B cell (primary cell): ENCODE results near the gene RAD51B. TPM values are rescaled to one million over a fixed set of nuclear protein-coding genes. Genes with fewer than 3 reads are reported as not detected.

Source experiments
- ATAC-seq: fragments of 200-7000 bp; cut with Tn5 transposase; one replicate; pipeline ENCODE4 v1.10.0; 2021; ENCODE audit warnings: low read depth, mild to moderate bottlenecking, moderate number of reproducible peaks, moderate library complexity
- CTCF ChIA-PET: fragments of 350-600 bp; sonication (Branson Sonifier 250); formaldehyde crosslinking; loops from one replicate; lab custom pipeline; 2021; ENCODE audit warnings: antibody characterized with exemption, inconsistent platforms; lab: Charles Lee
- POLR2A ChIA-PET: fragments of 350-600 bp; sonication (Branson Sonifier 250); formaldehyde crosslinking; loops from one replicate; lab custom pipeline; 2021; ENCODE audit warnings: antibody characterized with exemption; lab: Charles Lee
- DNase-seq: peaks from one replicate; pipeline ENCODE4 v3.0.0; 2013
- H2AFZ ChIP-seq: 2 replicates; pipeline ENCODE4 v1.6.1; 2012; ENCODE audit warnings: mild to moderate bottlenecking, low read depth, low read length; ENCODE audit not compliant: insufficient read depth, poor library complexity, severe bottlenecking
- H3K27ac ChIP-seq, 2 donors: 1 replicate in 1 of 2; 2 replicates in 1 of 2; pipeline ENCODE4 v1.5.1; 2012 to 2013; ENCODE audit warnings: low read length in 2 of 2, mild to moderate bottlenecking in 2 of 2, moderate library complexity in 1 of 2
- H3K27me3 ChIP-seq, 4 experiments: fragments of 200-600 bp in 1 of 4; sonication (generic) in 1 of 4; replicated peaks in 1 of 4; 1 replicate in 2 of 4; 2 replicates in 2 of 4; pipeline versions ENCODE4 v1.6.1 to v1.7.0; 2013 to 2016; ENCODE audit warnings: low read length in 3 of 4, mild to moderate bottlenecking in 2 of 4, mixed read lengths in 1 of 4, moderate library complexity in 1 of 4; ENCODE audit not compliant: insufficient read depth in 4 of 4, control insufficient read depth in 3 of 4; ENCODE audit errors: control extremely low read depth in 1 of 4
- H3K36me3 ChIP-seq, 2 experiments: replicated peaks in 1 of 2; 1 replicate in 1 of 2; 2 replicates in 1 of 2; pipeline versions ENCODE4 v1.6.1 to v1.7.1; 2013; ENCODE audit warnings: low read length in 1 of 2; ENCODE audit not compliant: insufficient read depth in 2 of 2, control insufficient read depth in 1 of 2; ENCODE audit errors: control extremely low read depth in 1 of 2, extremely low read depth in 1 of 2
- H3K4me1 ChIP-seq, 2 donors: fragments of 200-600 bp in 1 of 2; sonication (generic) in 1 of 2; 1 replicate in 1 of 2; 2 replicates in 1 of 2; pipeline versions ENCODE4 v1.5.1 to v1.6.1; 2013 to 2017; ENCODE audit warnings: low read length in 2 of 2; ENCODE audit not compliant: control insufficient read depth in 2 of 2, insufficient read depth in 2 of 2
- H3K4me2 ChIP-seq: replicated peaks from 2 replicates; pipeline ENCODE3; 2012; ENCODE audit warnings: mild to moderate bottlenecking, low read depth, low read length; ENCODE audit not compliant: poor library complexity, severe bottlenecking
- H3K4me3 ChIP-seq, 5 experiments: fragments of 200-600 bp in 1 of 5; sonication (generic) in 1 of 5; 1 replicate in 3 of 5; 2 replicates in 2 of 5; pipeline versions ENCODE4 v1.5.1 to v1.7.0; 2011 to 2016; ENCODE audit warnings: low read length in 4 of 5, mild to moderate bottlenecking in 4 of 5, low read depth in 2 of 5, control low read depth in 1 of 5, moderate library complexity in 1 of 5; ENCODE audit not compliant: insufficient read depth in 1 of 5; ENCODE audit errors: control extremely low read depth in 1 of 5, extremely low read depth in 1 of 5
- H3K79me2 ChIP-seq: fragments of 200-600 bp; sonication (generic); one replicate; pipeline ENCODE4 v1.6.0; 2016; ENCODE audit warnings: low read length; ENCODE audit not compliant: control insufficient read depth, insufficient read depth
- H3K9ac ChIP-seq: fragments of 200-600 bp; sonication (generic); 2 replicates; pipeline ENCODE4 v1.6.1; 2017; ENCODE audit warnings: mild to moderate bottlenecking, low read length, moderate library complexity
- H3K9me3 ChIP-seq, 3 donors: one replicate each; pipeline versions ENCODE4 v1.6.1 to v1.7.1; 2013; ENCODE audit warnings: low read length in 2 of 3; ENCODE audit not compliant: control insufficient read depth in 2 of 3, insufficient read depth in 1 of 3; ENCODE audit errors: control extremely low read depth in 1 of 3
- H4K20me1 ChIP-seq: 2 replicates; pipeline ENCODE4 v1.6.0; 2012; ENCODE audit warnings: mild to moderate bottlenecking, low read length; ENCODE audit not compliant: insufficient read depth, control insufficient read depth, poor library complexity, severe bottlenecking
- H3K27ac Mint-ChIP-seq: one replicate; pipeline ENCODE4 v1.8.0; 2021; ENCODE audit warnings: mixed read lengths
- H3K27me3 Mint-ChIP-seq: one replicate; pipeline ENCODE4 v1.8.0; 2021; ENCODE audit warnings: mixed read lengths
- H3K4me1 Mint-ChIP-seq: one replicate; pipeline ENCODE4 v1.8.0; 2021; ENCODE audit warnings: mixed read lengths
- H3K4me3 Mint-ChIP-seq: one replicate; pipeline ENCODE4 v1.8.0; 2021; ENCODE audit warnings: mixed read lengths
- H3K9me3 Mint-ChIP-seq: one replicate; pipeline ENCODE4 v1.8.0; 2022; ENCODE audit warnings: mixed read lengths; ENCODE audit not compliant: insufficient read depth
- CTCF ChIP-seq: fragments of 200-600 bp; IDR thresholded peaks from one replicate; pipeline ENCODE4 v1.8.0; 2022; ENCODE audit warnings: antibody characterized with exemption, mild to moderate bottlenecking
- EZH2 ChIP-seq: IDR thresholded peaks from 2 replicates; pipeline ENCODE4 v1.6.1; 2012; ENCODE audit warnings: borderline replicate concordance, low read depth, mild to moderate bottlenecking, moderate library complexity, low read length; ENCODE audit not compliant: insufficient read depth, poor library complexity, severe bottlenecking
- WGBS: methylation state at CpG from one replicate; pipeline ENCODE4 v1.1.5; 2013; ENCODE audit warnings: missing lambda C conversion rate; ENCODE audit not compliant: insufficient coverage; 5-methylcytosine and 5-hydroxymethylcytosine counted together
- intact Hi-C: fragments of 100-400 bp; cut with micrococcal nuclease; formaldehyde crosslinking; loops from one replicate; pipeline ENCODE4 v1.10.0; 2022
- polyA plus RNA-seq: library from polyadenylated mRNA; depleted of rRNA; stranded (reverse); fragments of >200 nt; gene quantifications from 2 replicates; pipeline ENCODE4 v1.2.3, GENCODE V29; 2012
- total RNA-seq, 2 donors: library from RNA; stranded (reverse); fragments of 120-200 nt in 1 of 2; gene quantifications; 1 replicate in 1 of 2; 2 replicates in 1 of 2; pipeline versions ENCODE4 v1.2.3 to v1.2.4, GENCODE V29; 2013 to 2022

Gene RAD51B
- total and polyA plus RNA-seq, 2 donors (not counting 1 experiment from before 2014, with no cell fraction given): 6.5 to 60.6 TPM

DNA sequence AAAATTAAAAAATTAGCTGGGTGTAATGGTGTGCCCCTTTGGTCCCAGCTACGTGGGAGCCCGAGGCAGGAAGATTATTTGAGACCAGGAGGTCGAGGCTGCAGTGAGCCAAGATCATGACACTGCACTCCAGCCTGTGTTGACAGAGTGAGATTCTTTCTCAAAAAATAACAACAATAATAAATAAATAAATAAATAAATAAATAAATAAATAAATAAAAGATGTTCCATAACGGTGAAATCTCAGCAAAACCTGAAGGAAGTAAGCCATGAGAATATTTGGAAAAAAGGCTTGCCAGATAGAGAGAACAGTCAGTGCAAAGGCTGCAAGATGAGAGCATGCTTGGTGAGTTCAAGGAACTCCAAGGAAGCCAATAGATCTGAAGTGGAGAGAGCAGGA lies 176.7 kb downstream of the RAD51B start:
- Mint-ChIP-seq H3K4me3 (no peak overlapping the region), H3K4me1 (no peaks in the 10 kb centered on the region), H3K27ac (no peak overlapping the region), H3K9me3 (no peaks in the 10 kb centered on the region), H3K27me3 (no peaks in the 10 kb centered on the region)
- no peak for DNase-seq
- Histone ChIP-seq H3K79me2 (no peaks in the 10 kb centered on the region), H3K27ac (no peak overlapping the region), H3K9me3 (no peaks in the 10 kb centered on the region), H4K20me1 (no peaks in the 10 kb centered on the region), H2AFZ (no peak overlapping the region), H3K4me1 (no peaks in the 10 kb centered on the region), H3K36me3 (no peaks in the 10 kb centered on the region), H3K4me2 (no peak overlapping the region), H3K4me3 (no peak overlapping the region), H3K27me3 (no peaks in the 10 kb centered on the region), H3K9ac (no peak overlapping the region)
- WGBS: no CpG with 5 or more reads among the region's 4 CpGs
- ChIA-PET CTCF (no interaction called here), POLR2A (no interaction called here)
- intact Hi-C loops: no loop called here
- TF ChIP-seq CTCF: no peak
- TF ChIP-seq EZH2: no peak
- ATAC-seq: no peak

GRCh38 chr14:67998834-67999233 lies 179.3 kb downstream of the RAD51B start:
- ChIA-PET POLR2A (no interaction called here), CTCF (no interaction called here)
- Histone ChIP-seq H3K9ac (no peak overlapping the region), H3K4me3 (no peak overlapping the region), H3K27ac (no peak overlapping the region), H3K4me2 (no peak overlapping the region), H3K36me3 (no peaks in the 10 kb centered on the region), H4K20me1 (no peaks in the 10 kb centered on the region), H3K4me1 (no peaks in the 10 kb centered on the region), H3K79me2 (no peaks in the 10 kb centered on the region), H2AFZ (no peak overlapping the region), H3K27me3 (no peaks in the 10 kb centered on the region), H3K9me3 (peaks cover 0 to 1% (median 0%) of the 10 kb centered on the region in 3 donors)
- intact Hi-C loops: no loop called here
- ATAC-seq: no peak
- DNase-seq: no peak
- H3K27me3 Mint-ChIP-seq: no peaks in the 10 kb centered on the region
- TF ChIP-seq EZH2 (no peak), CTCF (no peak)
- no peak overlapping the region for H3K4me3 Mint-ChIP-seq
- H3K27ac Mint-ChIP-seq: no peak overlapping the region
- 88% methylated on average over 1 of the region's 1 CpG for WGBS
- peaks cover 5% of the 10 kb centered on the region for H3K9me3 Mint-ChIP-seq
- H3K4me1 Mint-ChIP-seq: peaks cover 22% of the 10 kb centered on the region
